Osteocyte (in vitro differentiated cells): ENCODE results near the gene CHKA. TPM values are rescaled to one million over a fixed set of nuclear protein-coding genes. Genes with fewer than 3 reads are reported as not detected.

Source experiments
- DNase-seq: peaks from one replicate; pipeline ENCODE4 v3.0.0; 2021; ENCODE audit warnings: mixed read lengths; ENCODE audit not compliant: unreplicated experiment; ENCODE audit errors: extremely low spot score
- H3K27ac Mint-ChIP-seq: one replicate; pipeline ENCODE4 v1.8.0; 2021; ENCODE audit warnings: mild to moderate bottlenecking, mixed read lengths; ENCODE audit not compliant: unreplicated experiment
- H3K27me3 Mint-ChIP-seq: one replicate; pipeline ENCODE4 v1.8.0; 2021; ENCODE audit warnings: mixed read lengths; ENCODE audit not compliant: unreplicated experiment
- H3K36me3 Mint-ChIP-seq: one replicate; pipeline ENCODE4 v1.8.0; 2021; ENCODE audit warnings: mixed read lengths; ENCODE audit not compliant: unreplicated experiment
- H3K4me1 Mint-ChIP-seq: one replicate; pipeline ENCODE4 v1.8.0; 2021; ENCODE audit warnings: mixed read lengths; ENCODE audit not compliant: unreplicated experiment
- H3K4me3 Mint-ChIP-seq: one replicate; pipeline ENCODE4 v1.8.0; 2021; ENCODE audit warnings: mild to moderate bottlenecking, moderate library complexity, mixed read lengths; ENCODE audit not compliant: unreplicated experiment
- H3K9me3 Mint-ChIP-seq: one replicate; pipeline ENCODE4 v1.8.0; 2021; ENCODE audit warnings: mixed read lengths; ENCODE audit not compliant: unreplicated experiment
- CTCF ChIP-seq: fragments of 200-600 bp; sonication (generic); IDR thresholded peaks from 2 replicates; pipeline ENCODE4 v1.5.0; 2021; ENCODE audit warnings: antibody characterized with exemption, mild to moderate bottlenecking, moderate library complexity
- total RNA-seq: library from RNA; stranded (reverse); gene quantifications from 2 replicates; pipeline ENCODE4 v1.2.1, GENCODE V29; 2021

CHKA gene
- total RNA-seq, 1 donor from 2014 or later: 38.0 TPM

- H3K9me3 Mint-ChIP-seq: no peaks in the 10 kb centered on the region
- peaks cover 43% of the 10 kb centered on the region for H3K4me1 Mint-ChIP-seq
- H3K27me3 Mint-ChIP-seq: no peaks in the 10 kb centered on the region
- no peak for DNase-seq
- TF ChIP-seq CTCF: no peak
- no peaks in the 10 kb centered on the region for H3K36me3 Mint-ChIP-seq
- H3K4me3 Mint-ChIP-seq: no peak overlapping the region
- no peak overlapping the region for H3K27ac Mint-ChIP-seq
Measured at GRCh38 chr11:68125164-68125563, 4.0 kb upstream of the CHKA start.

GRCh38 chr11:68122936-68123539, 1.9 kb upstream of the CHKA start:
- H3K4me1 Mint-ChIP-seq: peaks cover 53% of the 10 kb centered on the region
- no peaks in the 10 kb centered on the region for H3K27me3 Mint-ChIP-seq
- H3K36me3 Mint-ChIP-seq: no peaks in the 10 kb centered on the region
- no peak for DNase-seq
- TF ChIP-seq CTCF: no peak
- no peaks in the 10 kb centered on the region for H3K9me3 Mint-ChIP-seq
- H3K27ac Mint-ChIP-seq: peak overlapping the region; percentile 71
- H3K4me3 Mint-ChIP-seq: no peak overlapping the region

- H3K27me3 Mint-ChIP-seq: no peaks in the 10 kb centered on the region
- H3K4me3 Mint-ChIP-seq: peak overlapping the region; percentile 94
- H3K36me3 Mint-ChIP-seq: no peaks in the 10 kb centered on the region
- no peak for DNase-seq
- H3K4me1 Mint-ChIP-seq: peaks cover 54% of the 10 kb centered on the region
- H3K9me3 Mint-ChIP-seq: no peaks in the 10 kb centered on the region
- peak overlapping the region; percentile 89 for H3K27ac Mint-ChIP-seq
- TF ChIP-seq CTCF: no peak
Measured at GRCh38 chr11:68120273-68121066, 718 bp downstream of the CHKA start.

- H3K27me3 Mint-ChIP-seq: no peaks in the 10 kb centered on the region
- no peak for DNase-seq
- H3K27ac Mint-ChIP-seq: peak overlapping the region; percentile 78
- peak overlapping the region; percentile 94 for H3K4me3 Mint-ChIP-seq
- no peaks in the 10 kb centered on the region for H3K36me3 Mint-ChIP-seq
- TF ChIP-seq CTCF: no peak
- H3K9me3 Mint-ChIP-seq: no peaks in the 10 kb centered on the region
- H3K4me1 Mint-ChIP-seq: peaks cover 68% of the 10 kb centered on the region
Measured at GRCh38 chr11:68118706-68119448, 2.3 kb downstream of the CHKA start.
